ENCODE measurements around the gene PBX3.

The PBX3 gene

GRCh38 chr9:125949703-125950460, 202.7 kb downstream of the PBX3 start:
- DNase-seq (ENCODE audit: low read depth) = no peak

GRCh38 chr9:125950880-125951471, 203.8 kb downstream of the PBX3 start:
- DNase-seq (ENCODE audit: low read depth) = no peak

- no peak for DNase-seq (ENCODE audit: low read depth)
These were observed 206.3 kb downstream of the PBX3 start for GRCh38 chr9:125953314-125954019.

- no peak for DNase-seq (ENCODE audit: low read depth)
These were observed 208.9 kb downstream of the PBX3 start for GRCh38 chr9:125956102-125956501.

GRCh38 chr9:125959315-125959714, 212.1 kb downstream of the PBX3 start:
- no peak for DNase-seq (ENCODE audit: low read depth)

- DNase-seq (ENCODE audit: low read depth) = no peak
These were observed 212.9 kb downstream of the PBX3 start for GRCh38 chr9:125959951-125960619.

- DNase-seq (ENCODE audit: low read depth) = no peak
These were observed 213.5 kb downstream of the PBX3 start for GRCh38 chr9:125960626-125961025.

- no peak for DNase-seq (ENCODE audit: low read depth)
These were observed 213.9 kb downstream of the PBX3 start for GRCh38 chr9:125961072-125961471.

- DNase-seq (ENCODE audit: low read depth) = no peak
These were observed 216.8 kb downstream of the PBX3 start for GRCh38 chr9:125963932-125964331.

GRCh38 chr9:125964702-125965225, 217.6 kb downstream of the PBX3 start:
- no peak for DNase-seq (ENCODE audit: low read depth)

- no peak for DNase-seq (ENCODE audit: low read depth)
These were observed 218.3 kb downstream of the PBX3 start for GRCh38 chr9:125965477-125965876.

- DNase-seq (ENCODE audit: low read depth) = no peak
These were observed 219.3 kb downstream of the PBX3 start for GRCh38 chr9:125966466-125966865.

GRCh38 chr9:125966959-125967711, 220.0 kb downstream of the PBX3 start:
- DNase-seq (ENCODE audit: low read depth) = no peak

GRCh38 chr9:125968714-125969374, 221.7 kb downstream of the PBX3 start:
- no peak for DNase-seq (ENCODE audit: low read depth)

- no peak for DNase-seq (ENCODE audit: low read depth)
These were observed 222.3 kb downstream of the PBX3 start for GRCh38 chr9:125969462-125969861.

GRCh38 chr9:125969868-125970267, 222.7 kb downstream of the PBX3 start:
- no peak for DNase-seq (ENCODE audit: low read depth)

- no peak for DNase-seq (ENCODE audit: low read depth)
These were observed 223.2 kb downstream of the PBX3 start for GRCh38 chr9:125970340-125970739.

GRCh38 chr9:125971050-125971449, 223.9 kb downstream of the PBX3 start:
- no peak for DNase-seq (ENCODE audit: low read depth)

- no peak for DNase-seq (ENCODE audit: low read depth)
These were observed 225.0 kb downstream of the PBX3 start for GRCh38 chr9:125972012-125972729.

GRCh38 chr9:125973547-125973946, 226.4 kb downstream of the PBX3 start:
- no peak for DNase-seq (ENCODE audit: low read depth)

Data from activated T-cell treated with anti-CD3 and anti-CD28 coated beads for 48 hours (primary cell).